ENCODE measurements around the gene FBXO41. TPM values are rescaled to one million over a fixed set of nuclear protein-coding genes. Genes with fewer than 3 reads are reported as not detected.

The FBXO41 gene
- total RNA-seq, 1 donor from 2014 or later = 14.0 TPM

- Mint-ChIP-seq H3K9me3 (ENCODE audit: unreplicated experiment) (peaks cover 2% of the 10 kb centered on the region), H3K4me3 (ENCODE audit: unreplicated experiment) (no peak overlapping the region), H3K4me1 (ENCODE audit: low read depth, unreplicated experiment) (peaks cover 12% of the 10 kb centered on the region), H3K36me3 (ENCODE audit: unreplicated experiment) (no peaks in the 10 kb centered on the region), H3K27me3 (ENCODE audit: unreplicated experiment) (peaks cover 7% of the 10 kb centered on the region), H3K27ac (ENCODE audit: unreplicated experiment) (no peak overlapping the region)
- no peak for DNase-seq
- TF ChIP-seq CTCF (IDR thresholded peaks at IDR 0.05; ENCODE audit: partially characterized antibody, unreplicated experiment) = no peak
These were observed 46.1 kb downstream of the FBXO41 start for GRCh38 chr2:73238149-73238548.

- Mint-ChIP-seq H3K27ac (ENCODE audit: unreplicated experiment) (peak overlapping the region; percentile 0), H3K9me3 (ENCODE audit: unreplicated experiment) (peaks cover 2% of the 10 kb centered on the region), H3K36me3 (ENCODE audit: unreplicated experiment) (no peaks in the 10 kb centered on the region), H3K4me1 (ENCODE audit: low read depth, unreplicated experiment) (peaks cover 16% of the 10 kb centered on the region), H3K4me3 (ENCODE audit: unreplicated experiment) (peak overlapping the region; percentile 10), H3K27me3 (ENCODE audit: unreplicated experiment) (peaks cover 12% of the 10 kb centered on the region)
- DNase-seq = no peak
- TF ChIP-seq CTCF (IDR thresholded peaks at IDR 0.05; ENCODE audit: partially characterized antibody, unreplicated experiment) = no peak
These were observed 47.1 kb downstream of the FBXO41 start for GRCh38 chr2:73237168-73237567.

- Mint-ChIP-seq H3K4me1 (ENCODE audit: low read depth, unreplicated experiment) (peaks cover 16% of the 10 kb centered on the region), H3K4me3 (ENCODE audit: unreplicated experiment) (peak overlapping the region; percentile 98), H3K27ac (ENCODE audit: unreplicated experiment) (peak overlapping the region; percentile 94), H3K9me3 (ENCODE audit: unreplicated experiment) (peaks cover 2% of the 10 kb centered on the region), H3K36me3 (ENCODE audit: unreplicated experiment) (no peaks in the 10 kb centered on the region), H3K27me3 (ENCODE audit: unreplicated experiment) (peaks cover 12% of the 10 kb centered on the region)
- TF ChIP-seq CTCF (IDR thresholded peaks at IDR 0.05; ENCODE audit: partially characterized antibody, unreplicated experiment) = no peak
- DNase-seq = no peak
These were observed 48.8 kb downstream of the FBXO41 start for GRCh38 chr2:73235315-73236028.

- H3K4me3 Mint-ChIP-seq (ENCODE audit: unreplicated experiment) = peak within 1 kb of the TSS; percentile 98
- peak within 1 kb of the TSS; percentile 94 for H3K27ac Mint-ChIP-seq (ENCODE audit: unreplicated experiment)
- DNase-seq = peak; percentile 86
- H3K9me3 Mint-ChIP-seq (ENCODE audit: unreplicated experiment) = peaks cover 2% of the 10 kb centered on the region
- no peaks in the 10 kb centered on the region for H3K36me3 Mint-ChIP-seq (ENCODE audit: unreplicated experiment)
- no peak for TF ChIP-seq CTCF (IDR thresholded peaks at IDR 0.05; ENCODE audit: partially characterized antibody, unreplicated experiment)
- H3K4me1 Mint-ChIP-seq (ENCODE audit: low read depth, unreplicated experiment) = peaks cover 16% of the 10 kb centered on the region
- peaks cover 12% of the 10 kb centered on the region for H3K27me3 Mint-ChIP-seq (ENCODE audit: unreplicated experiment)
These were observed 50.1 kb downstream of the FBXO41 start, which contains the start of gene CCT7 for GRCh38 chr2:73233932-73234832. Gene CCT7, plus strand, starts transcription at chr2:73234308. Its CDS starts 71 bp downstream, at chr2:73234379.

Data from glutamatergic neuron (in vitro differentiated cells).